ENCODE results near the gene N4BP3.
"Not testable (repeated sequence)": the region's sequence is repeated elsewhere in the genome, so short reads cannot be mapped to it uniquely, and the experiment has no call there.

The N4BP3 gene

GRCh38 chr5:178123966-178124925 is 10.9 kb downstream of the N4BP3 start:
- Histone ChIP-seq H3K9me2 (replicated peaks; ENCODE audit: insufficient read depth, low read length) (no peaks in the 10 kb centered on the region), H2AFZ (ENCODE audit: low read length) (no peak overlapping the region), H3F3A (ENCODE audit: insufficient read depth, low read length) (0 out of 2 replicates have a peak, but pooled peaks cover 4% of the 10 kb centered on the region), H3K4me1 (ENCODE audit: low read length) (peaks cover 14% of the 10 kb centered on the region), H3K9ac (ENCODE audit: low read length) (no peak overlapping the region), H4K20me1 (ENCODE audit: insufficient read depth, low read length) (no peaks in the 10 kb centered on the region), H3K27me3 (replicated peaks; ENCODE audit: insufficient read depth, low read length) (no peaks in the 10 kb centered on the region), H3K27ac (ENCODE audit: low read length) (no peak overlapping the region), H3K9me3 (replicated peaks; ENCODE audit: insufficient read depth, low read length) (no peaks in the 10 kb centered on the region), H3K36me3 (replicated peaks; ENCODE audit: insufficient read depth, low read length) (no peaks in the 10 kb centered on the region), H3K4me3 (ENCODE audit: low read length) (no peak overlapping the region), H3K4me2 (ENCODE audit: low read depth, low read length) (no peak overlapping the region), H3K79me2 (ENCODE audit: low read length) (peaks cover 9% of the 10 kb centered on the region)
- TF ChIP-seq EZH2phosphoT487 (IDR thresholded peaks at IDR 0.05; ENCODE audit: low read length) (no peak), EZH2 (optimal IDR thresholded peaks at IDR 0.05; ENCODE audit: low read depth, low read length) (no peak), CTCF (IDR thresholded peaks at IDR 0.05; ENCODE audit: low read length) (no peak)
- DNase-seq, result no peak

- Histone ChIP-seq H4K20me1 (ENCODE audit: insufficient read depth, low read length) (no peaks in the 10 kb centered on the region), H3K9me2 (replicated peaks; ENCODE audit: insufficient read depth, low read length) (no peaks in the 10 kb centered on the region), H3K79me2 (ENCODE audit: low read length) (peaks cover 9% of the 10 kb centered on the region), H3F3A (ENCODE audit: insufficient read depth, low read length) (0 out of 2 replicates have a peak, but pooled peaks cover 4% of the 10 kb centered on the region), H3K4me2 (ENCODE audit: low read depth, low read length) (no peak overlapping the region), H2AFZ (ENCODE audit: low read length) (no peak overlapping the region), H3K9ac (ENCODE audit: low read length) (no peak overlapping the region), H3K9me3 (replicated peaks; ENCODE audit: insufficient read depth, low read length) (no peaks in the 10 kb centered on the region), H3K4me3 (ENCODE audit: low read length) (no peak overlapping the region), H3K27ac (ENCODE audit: low read length) (no peak overlapping the region), H3K27me3 (replicated peaks; ENCODE audit: insufficient read depth, low read length) (no peaks in the 10 kb centered on the region), H3K36me3 (replicated peaks; ENCODE audit: insufficient read depth, low read length) (no peaks in the 10 kb centered on the region), H3K4me1 (ENCODE audit: low read length) (peaks cover 13% of the 10 kb centered on the region)
- TF ChIP-seq CTCF (IDR thresholded peaks at IDR 0.05; ENCODE audit: low read length) (no peak), EZH2phosphoT487 (IDR thresholded peaks at IDR 0.05; ENCODE audit: low read length) (no peak), EZH2 (optimal IDR thresholded peaks at IDR 0.05; ENCODE audit: low read depth, low read length) (no peak)
- no peak for DNase-seq
Measured at GRCh38 chr5:178125253-178125906, 12.0 kb downstream of the N4BP3 start.

- Histone ChIP-seq H4K20me1 (ENCODE audit: insufficient read depth, low read length) (no peaks in the 10 kb centered on the region), H3K9me3 (replicated peaks; ENCODE audit: insufficient read depth, low read length) (no peaks in the 10 kb centered on the region), H3K79me2 (ENCODE audit: low read length) (peaks cover 15% of the 10 kb centered on the region), H3K9me2 (replicated peaks; ENCODE audit: insufficient read depth, low read length) (no peaks in the 10 kb centered on the region), H3K36me3 (replicated peaks; ENCODE audit: insufficient read depth, low read length) (no peaks in the 10 kb centered on the region), H3K27ac (ENCODE audit: low read length) (no peak overlapping the region), H3K9ac (ENCODE audit: low read length) (no peak overlapping the region), H2AFZ (ENCODE audit: low read length) (no peak overlapping the region), H3F3A (ENCODE audit: insufficient read depth, low read length) (0 out of 2 replicates have a peak, but pooled peaks cover under 1% of the 10 kb centered on the region), H3K4me1 (ENCODE audit: low read length) (peaks cover 6% of the 10 kb centered on the region), H3K4me3 (ENCODE audit: low read length) (no peak overlapping the region), H3K4me2 (ENCODE audit: low read depth, low read length) (no peak overlapping the region), H3K27me3 (replicated peaks; ENCODE audit: insufficient read depth, low read length) (no peaks in the 10 kb centered on the region)
- no peak for DNase-seq
- TF ChIP-seq EZH2phosphoT487 (IDR thresholded peaks at IDR 0.05; ENCODE audit: low read length) (no peak), EZH2 (optimal IDR thresholded peaks at IDR 0.05; ENCODE audit: low read depth, low read length) (no peak), CTCF (IDR thresholded peaks at IDR 0.05; ENCODE audit: low read length) (no peak)
Measured at GRCh38 chr5:178126556-178126955, 13.2 kb downstream of the N4BP3 start.

GRCh38 chr5:178127300-178128009 is 14.1 kb downstream of the N4BP3 start:
- peaks cover 17% of the 10 kb centered on the region for H3K79me2 ChIP-seq (ENCODE audit: low read length)
- not testable (repeated sequence) for H2AFZ ChIP-seq (ENCODE audit: low read length); H3F3A ChIP-seq (ENCODE audit: insufficient read depth, low read length); H4K20me1 ChIP-seq (ENCODE audit: insufficient read depth, low read length); H3K36me3 ChIP-seq (replicated peaks; ENCODE audit: insufficient read depth, low read length); DNase-seq; H3K9ac ChIP-seq (ENCODE audit: low read length); H3K4me1 ChIP-seq (ENCODE audit: low read length); H3K4me2 ChIP-seq (ENCODE audit: low read depth, low read length); H3K27me3 ChIP-seq (replicated peaks; ENCODE audit: insufficient read depth, low read length); H3K4me3 ChIP-seq (ENCODE audit: low read length); H3K9me3 ChIP-seq (replicated peaks; ENCODE audit: insufficient read depth, low read length); H3K27ac ChIP-seq (ENCODE audit: low read length); H3K9me2 ChIP-seq (replicated peaks; ENCODE audit: insufficient read depth, low read length)
